DND-41 (cell line): ENCODE data around the gene DISC1.

Experiments
- ATAC-seq: fragments of 200-7000 bp; cut with Tn5 transposase; 3 replicates; pipeline ENCODE4 v1.9.1; 2021; ENCODE audit warnings: low read depth; ENCODE audit not compliant: insufficient read depth
- DNase-seq: peaks from one replicate; pipeline ENCODE4 v3.0.0-alpha.2; 2020
- H2AFZ ChIP-seq: 2 replicates; pipeline ENCODE4 v1.6.0; 2012; ENCODE audit warnings: low read depth, low read length
- H3K27ac ChIP-seq: 2 replicates; pipeline ENCODE4 v1.5.1; 2012; ENCODE audit warnings: low read length, inconsistent platforms
- H3K27me3 ChIP-seq: fragments of 200-600 bp; sonication (generic); 2 replicates; pipeline ENCODE4 v1.6.0; 2012; ENCODE audit warnings: low read length, mild to moderate bottlenecking, inconsistent platforms; ENCODE audit not compliant: insufficient read depth, poor library complexity
- H3K36me3 ChIP-seq: 2 replicates; pipeline ENCODE4 v1.5.1; 2012; ENCODE audit warnings: low read length, inconsistent platforms; ENCODE audit not compliant: insufficient read depth
- H3K4me1 ChIP-seq: 2 replicates; pipeline ENCODE4 v1.5.1; 2012; ENCODE audit warnings: mild to moderate bottlenecking, low read length; ENCODE audit not compliant: insufficient read depth
- H3K4me2 ChIP-seq: 2 replicates; pipeline ENCODE4 v1.6.0; 2012; ENCODE audit warnings: mild to moderate bottlenecking, moderate library complexity, low read length, inconsistent platforms; ENCODE audit not compliant: insufficient read depth
- H3K4me3 ChIP-seq, 2 experiments: fragments of 200-600 bp in 1 of 2; shearing (Covaris generic) in 1 of 2; 2 replicates each; pipeline ENCODE4 v1.5.1; 2012 to 2016; ENCODE audit warnings: inconsistent platforms in 2 of 2, low read length in 2 of 2, mild to moderate bottlenecking in 2 of 2, low read depth in 1 of 2, moderate library complexity in 1 of 2
- H3K79me2 ChIP-seq: 2 replicates; pipeline ENCODE4 v1.6.0; 2012; ENCODE audit warnings: low read length, inconsistent platforms; ENCODE audit not compliant: insufficient read depth
- H3K9ac ChIP-seq: 2 replicates; pipeline ENCODE4 v1.6.0; 2012; ENCODE audit warnings: low read depth, mild to moderate bottlenecking, inconsistent platforms, low read length, moderate library complexity
- H3K9me3 ChIP-seq: 2 replicates; pipeline ENCODE4 v1.5.1; 2012; ENCODE audit warnings: low read length, moderate library complexity, mild to moderate bottlenecking, inconsistent platforms; ENCODE audit not compliant: insufficient read depth, severe bottlenecking
- H4K20me1 ChIP-seq: 2 replicates; pipeline ENCODE4 v1.6.0; 2012; ENCODE audit warnings: low read length; ENCODE audit not compliant: insufficient read depth
- EZH2 ChIP-seq: IDR thresholded peaks from 3 replicates; pipeline ENCODE4 v1.6.1; 2012; ENCODE audit warnings: borderline replicate concordance, low read depth, mild to moderate bottlenecking, moderate library complexity, low read length, inconsistent platforms; ENCODE audit not compliant: severe bottlenecking
- TF ChIP-seq, protein P1 (sequence below): IDR thresholded peaks from 2 replicates; pipeline ENCODE4 v1.5.1; 2012; ENCODE audit warnings: borderline replicate concordance, low read length, moderate library complexity, mild to moderate bottlenecking; ENCODE audit not compliant: poor library complexity, severe bottlenecking; ENCODE audit errors: extremely low read depth

Gene DISC1

DNA sequence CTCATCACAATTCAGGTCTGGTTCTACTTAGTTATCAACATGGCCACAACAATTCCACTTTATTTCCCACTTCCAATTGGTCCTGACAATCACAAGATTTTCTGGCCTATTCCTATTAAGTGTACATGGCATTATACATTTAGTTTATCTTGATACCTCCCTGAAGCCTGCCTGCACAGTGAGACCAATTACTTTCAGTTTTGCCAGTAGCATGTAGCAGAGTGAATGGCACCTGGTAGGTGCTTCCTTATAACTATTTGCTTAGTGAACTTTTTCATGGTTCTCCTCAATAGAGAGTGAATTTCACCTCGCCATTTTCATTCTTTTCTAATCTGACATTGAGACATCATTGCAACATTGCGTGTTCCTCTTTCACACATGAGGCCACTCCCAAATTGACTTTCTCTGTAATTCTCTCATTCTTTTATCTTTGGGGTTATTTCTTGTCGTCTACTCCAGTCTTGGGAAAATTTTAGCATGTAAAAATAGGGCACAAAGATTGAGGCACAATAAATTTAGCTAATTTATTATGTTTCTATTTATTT, 124.3 kb downstream of the DISC1 start:
- no peaks in the 10 kb centered on the region for H4K20me1 ChIP-seq
- H3K4me1 ChIP-seq: no peaks in the 10 kb centered on the region
- ATAC-seq: no peak
- H3K9me3 ChIP-seq: peaks cover 14% of the 10 kb centered on the region
- H3K27me3 ChIP-seq: no peaks in the 10 kb centered on the region
- H3K27ac ChIP-seq: no peak overlapping the region
- TF ChIP-seq EZH2: no peak
- TF ChIP-seq, protein P1, sequence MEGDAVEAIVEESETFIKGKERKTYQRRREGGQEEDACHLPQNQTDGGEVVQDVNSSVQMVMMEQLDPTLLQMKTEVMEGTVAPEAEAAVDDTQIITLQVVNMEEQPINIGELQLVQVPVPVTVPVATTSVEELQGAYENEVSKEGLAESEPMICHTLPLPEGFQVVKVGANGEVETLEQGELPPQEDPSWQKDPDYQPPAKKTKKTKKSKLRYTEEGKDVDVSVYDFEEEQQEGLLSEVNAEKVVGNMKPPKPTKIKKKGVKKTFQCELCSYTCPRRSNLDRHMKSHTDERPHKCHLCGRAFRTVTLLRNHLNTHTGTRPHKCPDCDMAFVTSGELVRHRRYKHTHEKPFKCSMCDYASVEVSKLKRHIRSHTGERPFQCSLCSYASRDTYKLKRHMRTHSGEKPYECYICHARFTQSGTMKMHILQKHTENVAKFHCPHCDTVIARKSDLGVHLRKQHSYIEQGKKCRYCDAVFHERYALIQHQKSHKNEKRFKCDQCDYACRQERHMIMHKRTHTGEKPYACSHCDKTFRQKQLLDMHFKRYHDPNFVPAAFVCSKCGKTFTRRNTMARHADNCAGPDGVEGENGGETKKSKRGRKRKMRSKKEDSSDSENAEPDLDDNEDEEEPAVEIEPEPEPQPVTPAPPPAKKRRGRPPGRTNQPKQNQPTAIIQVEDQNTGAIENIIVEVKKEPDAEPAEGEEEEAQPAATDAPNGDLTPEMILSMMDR: no peak
- no peak overlapping the region for H3K4me3 ChIP-seq
- H3K9ac ChIP-seq: no peak overlapping the region
- H3K79me2 ChIP-seq: no peaks in the 10 kb centered on the region
- no peak overlapping the region for H2AFZ ChIP-seq
- DNase-seq: no peak
- H3K4me2 ChIP-seq: no peak overlapping the region
- peaks cover 12% of the 10 kb centered on the region for H3K36me3 ChIP-seq

- H3K9ac ChIP-seq: no peak overlapping the region
- no peaks in the 10 kb centered on the region for H3K4me1 ChIP-seq
- ATAC-seq: no peak
- H3K27me3 ChIP-seq: no peaks in the 10 kb centered on the region
- no peak overlapping the region for H3K4me2 ChIP-seq
- DNase-seq: no peak
- no peak overlapping the region for H2AFZ ChIP-seq
- H3K9me3 ChIP-seq: peaks cover 14% of the 10 kb centered on the region
- peaks cover 12% of the 10 kb centered on the region for H3K36me3 ChIP-seq
- no peaks in the 10 kb centered on the region for H3K79me2 ChIP-seq
- TF ChIP-seq, protein P1: no peak
- no peak overlapping the region for H3K4me3 ChIP-seq
- H4K20me1 ChIP-seq: no peaks in the 10 kb centered on the region
- H3K27ac ChIP-seq: no peak overlapping the region
Observed at GRCh38 chr1:231751415-231751814, 124.8 kb downstream of the DISC1 start.

DNA sequence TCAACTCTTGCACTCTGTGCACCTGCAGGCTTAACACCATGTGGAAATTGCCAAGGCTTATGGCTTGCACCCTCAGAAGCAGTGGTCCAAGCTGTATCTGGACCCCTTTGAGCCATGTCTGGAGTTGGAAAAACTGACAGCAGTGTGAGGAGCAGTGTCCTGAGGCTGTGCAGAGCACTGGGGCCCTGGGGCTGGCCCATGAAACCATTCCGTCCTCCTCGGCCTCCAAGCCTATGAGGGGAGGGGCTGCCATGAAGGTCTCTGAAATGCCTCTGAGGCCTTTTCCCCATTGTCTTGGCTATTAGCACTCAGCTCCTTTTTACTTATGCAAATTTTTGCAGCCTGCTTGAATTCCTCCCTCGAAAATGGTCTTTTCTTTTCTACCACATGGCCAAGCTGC, 126.7 kb downstream of the DISC1 start:
- ATAC-seq (no peak), DNase-seq (no peak)
- no peak overlapping the region for H3K4me2 ChIP-seq
- H3K36me3 ChIP-seq: peaks cover 12% of the 10 kb centered on the region
- TF ChIP-seq, protein P1: no peak
- TF ChIP-seq EZH2: no peak
- no peaks in the 10 kb centered on the region for H3K79me2 ChIP-seq
- no peaks in the 10 kb centered on the region for H3K4me1 ChIP-seq
- H4K20me1 ChIP-seq: no peaks in the 10 kb centered on the region
- H3K4me3 ChIP-seq: no peak overlapping the region
- no peak overlapping the region for H3K9ac ChIP-seq
- peaks cover 14% of the 10 kb centered on the region for H3K9me3 ChIP-seq
- H3K27ac ChIP-seq: no peak overlapping the region
- no peak overlapping the region for H2AFZ ChIP-seq
- H3K27me3 ChIP-seq: no peaks in the 10 kb centered on the region

- ATAC-seq: no peak
- no peak overlapping the region for H2AFZ ChIP-seq
Observed at GRCh38 chr1:231757101-231757404, 130.5 kb downstream of the DISC1 start.

More at GRCh38 chr1:231757101-231757404, 130.5 kb downstream of the DISC1 start:
- Histone ChIP-seq H3K79me2 (no peaks in the 10 kb centered on the region), H3K9ac (no peak overlapping the region), H3K4me1 (no peaks in the 10 kb centered on the region), H3K9me3 (peaks cover 14% of the 10 kb centered on the region), H3K4me2 (no peak overlapping the region), H3K27me3 (no peaks in the 10 kb centered on the region), H3K4me3 (no peak overlapping the region), H3K27ac (no peak overlapping the region), H4K20me1 (no peaks in the 10 kb centered on the region), H3K36me3 (peaks cover 9% of the 10 kb centered on the region)
- no peak for DNase-seq
- TF ChIP-seq EZH2: no peak
- TF ChIP-seq, protein P1: no peak
